ENCODE measurements around the gene PHYKPL. TPM values are rescaled to one million over a fixed set of nuclear protein-coding genes. Genes with fewer than 3 reads are reported as not detected.
"Not testable (repeated sequence)": the region's sequence is repeated elsewhere in the genome, so short reads cannot be mapped to it uniquely, and the experiment has no call there.

The PHYKPL gene
- total RNA-seq, 2 experiments from 2014 or later, result 106 to 112 TPM

- no peak for DNase-seq
- H3K27ac Mint-ChIP-seq, result no peak overlapping the region
- no peaks in the 10 kb centered on the region for H3K9me3 Mint-ChIP-seq
- no peak overlapping the region for H3K4me3 Mint-ChIP-seq
- no peaks in the 10 kb centered on the region for H3K27me3 Mint-ChIP-seq
- no peaks in the 10 kb centered on the region for H3K36me3 Mint-ChIP-seq (ENCODE audit: low read depth)
- ChIA-PET POLR2A (no interaction called here), CTCF (no interaction called here)
- H3K4me1 Mint-ChIP-seq, result peaks cover 3% of the 10 kb centered on the region
These were observed 24.1 kb upstream of the PHYKPL start for GRCh38 chr5:178256746-178257145.

GRCh38 chr5:178253632-178254031 lies 21.0 kb upstream of the PHYKPL start:
- H3K27ac Mint-ChIP-seq; CTCF ChIA-PET; H3K27me3 Mint-ChIP-seq; H3K4me3 Mint-ChIP-seq; H3K36me3 Mint-ChIP-seq (ENCODE audit: low read depth); POLR2A ChIA-PET; H3K9me3 Mint-ChIP-seq; DNase-seq: not testable (repeated sequence)
- peaks cover 14% of the 10 kb centered on the region for H3K4me1 Mint-ChIP-seq

GRCh38 chr5:178252258-178252657 lies 19.7 kb upstream of the PHYKPL start:
- Mint-ChIP-seq H3K4me3 (no peak overlapping the region), H3K27me3 (no peaks in the 10 kb centered on the region), H3K4me1 (peaks cover 21% of the 10 kb centered on the region), H3K9me3 (no peaks in the 10 kb centered on the region), H3K27ac (no peak overlapping the region), H3K36me3 (ENCODE audit: low read depth) (no peaks in the 10 kb centered on the region)
- ChIA-PET CTCF (interaction anchor here (0.7 to 1.1 kb wide), 3 partner anchors 18 to 31 kb away, joined by 3 read pairs; no protein-coding TSS in a partner anchor), POLR2A (no interaction called here)
- DNase-seq, result no peak

- CTCF ChIA-PET, result interaction anchor here (0.7 to 2.0 kb wide), 2 partner anchors 15 to 31 kb away, joined by 3 to 11 read pairs; no protein-coding TSS in a partner anchor
- H3K27ac Mint-ChIP-seq, result no peak overlapping the region
- POLR2A ChIA-PET, result interaction anchor here (1.7 kb wide), 1 partner anchor 9 kb away, joined by 5 read pairs; no protein-coding TSS in a partner anchor
- H3K4me1 Mint-ChIP-seq, result peaks cover 21% of the 10 kb centered on the region
- no peaks in the 10 kb centered on the region for H3K27me3 Mint-ChIP-seq
- H3K4me3 Mint-ChIP-seq, result no peak overlapping the region
- H3K9me3 Mint-ChIP-seq, result no peaks in the 10 kb centered on the region
- H3K36me3 Mint-ChIP-seq (ENCODE audit: low read depth), result no peaks in the 10 kb centered on the region
- no peak for DNase-seq
These were observed 17.7 kb upstream of the PHYKPL start for GRCh38 chr5:178250263-178250662.

- peak; percentile 65 for DNase-seq
- POLR2A ChIA-PET, result interaction anchor here (0.7 to 1.7 kb wide), 4 partner anchors 9 to 16 kb away, joined by 4 to 9 read pairs (median 6); partner anchors contain the start of gene PHYKPL
- Mint-ChIP-seq H3K4me1 (peaks cover 21% of the 10 kb centered on the region), H3K36me3 (ENCODE audit: low read depth) (no peaks in the 10 kb centered on the region), H3K9me3 (no peaks in the 10 kb centered on the region), H3K4me3 (peak overlapping the region; percentile 16), H3K27ac (peak overlapping the region; percentile 75), H3K27me3 (no peaks in the 10 kb centered on the region)
- CTCF ChIA-PET, result interaction anchor here (0.9 kb wide), 1 partner anchor 14 kb away, joined by 4 read pairs; no protein-coding TSS in a partner anchor
These were observed 16.8 kb upstream of the PHYKPL start for GRCh38 chr5:178249191-178249989.

- no peaks in the 10 kb centered on the region for H3K9me3 Mint-ChIP-seq
- ChIA-PET POLR2A (interaction anchor here (0.7 to 1.7 kb wide), 4 partner anchors 8 to 16 kb away, joined by 4 to 9 read pairs (median 6); partner anchors contain the start of gene PHYKPL), CTCF (interaction anchor here (0.9 kb wide), 1 partner anchor 14 kb away, joined by 4 read pairs; no protein-coding TSS in a partner anchor)
- H3K4me3 Mint-ChIP-seq, result no peak overlapping the region
- DNase-seq, result no peak
- no peaks in the 10 kb centered on the region for H3K36me3 Mint-ChIP-seq (ENCODE audit: low read depth)
- peaks cover 21% of the 10 kb centered on the region for H3K4me1 Mint-ChIP-seq
- no peak overlapping the region for H3K27ac Mint-ChIP-seq
- no peaks in the 10 kb centered on the region for H3K27me3 Mint-ChIP-seq
These were observed 16.1 kb upstream of the PHYKPL start for GRCh38 chr5:178248750-178249149.

- H3K4me3 Mint-ChIP-seq, result no peak overlapping the region
- H3K9me3 Mint-ChIP-seq, result no peaks in the 10 kb centered on the region
- no peak overlapping the region for H3K27ac Mint-ChIP-seq
- H3K27me3 Mint-ChIP-seq, result no peaks in the 10 kb centered on the region
- DNase-seq, result no peak
- ChIA-PET CTCF (interaction anchor here (0.7 to 1.1 kb wide), 3 partner anchors 10 to 13 kb away, joined by 4 read pairs; no protein-coding TSS in a partner anchor), POLR2A (interaction anchor here (1.1 to 1.7 kb wide), 2 partner anchors 15 to 43 kb away, joined by 3 to 4 read pairs; partner anchors contain the start of genes HNRNPAB and PHYKPL)
- peaks cover 21% of the 10 kb centered on the region for H3K4me1 Mint-ChIP-seq
- no peaks in the 10 kb centered on the region for H3K36me3 Mint-ChIP-seq (ENCODE audit: low read depth)
These were observed 15.2 kb upstream of the PHYKPL start for GRCh38 chr5:178247481-178248456.

GRCh38 chr5:178246624-178247279 lies 14.2 kb upstream of the PHYKPL start:
- no peak overlapping the region for H3K27ac Mint-ChIP-seq
- H3K4me1 Mint-ChIP-seq, result peaks cover 28% of the 10 kb centered on the region
- no peak overlapping the region for H3K4me3 Mint-ChIP-seq
- CTCF ChIA-PET, result no interaction called here
- POLR2A ChIA-PET, result no interaction called here
- no peaks in the 10 kb centered on the region for H3K36me3 Mint-ChIP-seq (ENCODE audit: low read depth)
- H3K9me3 Mint-ChIP-seq, result no peaks in the 10 kb centered on the region
- H3K27me3 Mint-ChIP-seq, result no peaks in the 10 kb centered on the region
- DNase-seq, result no peak

- H3K27ac Mint-ChIP-seq, result no peak overlapping the region
- DNase-seq, result no peak
- ChIA-PET POLR2A (no interaction called here), CTCF (no interaction called here)
- no peaks in the 10 kb centered on the region for H3K27me3 Mint-ChIP-seq
- no peaks in the 10 kb centered on the region for H3K36me3 Mint-ChIP-seq (ENCODE audit: low read depth)
- H3K4me3 Mint-ChIP-seq, result no peak overlapping the region
- H3K4me1 Mint-ChIP-seq, result peaks cover 39% of the 10 kb centered on the region
- H3K9me3 Mint-ChIP-seq, result no peaks in the 10 kb centered on the region
These were observed 12.8 kb upstream of the PHYKPL start for GRCh38 chr5:178245389-178245788.

- POLR2A ChIA-PET, result no interaction called here
- CTCF ChIA-PET, result no interaction called here
- no peaks in the 10 kb centered on the region for H3K36me3 Mint-ChIP-seq (ENCODE audit: low read depth)
- no peaks in the 10 kb centered on the region for H3K27me3 Mint-ChIP-seq
- H3K4me3 Mint-ChIP-seq, result no peak overlapping the region
- H3K9me3 Mint-ChIP-seq, result no peaks in the 10 kb centered on the region
- peaks cover 38% of the 10 kb centered on the region for H3K4me1 Mint-ChIP-seq
- DNase-seq, result no peak
- no peak overlapping the region for H3K27ac Mint-ChIP-seq
These were observed 12.0 kb upstream of the PHYKPL start for GRCh38 chr5:178244576-178244975.

- no peaks in the 10 kb centered on the region for H3K9me3 Mint-ChIP-seq
- peaks cover 44% of the 10 kb centered on the region for H3K4me1 Mint-ChIP-seq
- no peak overlapping the region for H3K4me3 Mint-ChIP-seq
- ChIA-PET CTCF (no interaction called here), POLR2A (no interaction called here)
- no peaks in the 10 kb centered on the region for H3K36me3 Mint-ChIP-seq (ENCODE audit: low read depth)
- no peaks in the 10 kb centered on the region for H3K27me3 Mint-ChIP-seq
- no peak for DNase-seq
- peak overlapping the region; percentile 53 for H3K27ac Mint-ChIP-seq
These were observed 9.8 kb upstream of the PHYKPL start for GRCh38 chr5:178242416-178242815.

- Mint-ChIP-seq H3K27ac (peak overlapping the region; percentile 86), H3K4me1 (peaks cover 50% of the 10 kb centered on the region)
- CTCF ChIA-PET, result interaction anchor here (0.8 kb wide), 1 partner anchor 546 kb away, joined by 3 read pairs; no protein-coding TSS in a partner anchor
These were observed 9.2 kb upstream of the PHYKPL start for GRCh38 chr5:178241688-178242231.

More at GRCh38 chr5:178241688-178242231, 9.2 kb upstream of the PHYKPL start:
- Mint-ChIP-seq H3K4me3 (peak overlapping the region; percentile 26), H3K36me3 (ENCODE audit: low read depth) (no peaks in the 10 kb centered on the region), H3K27me3 (no peaks in the 10 kb centered on the region), H3K9me3 (no peaks in the 10 kb centered on the region)
- POLR2A ChIA-PET, result interaction anchor here (1.5 to 1.8 kb wide), 2 partner anchors 9 to 37 kb away, joined by 5 read pairs; partner anchors contain the start of gene HNRNPAB
- no peak for DNase-seq

Data from activated CD4-positive, alpha-beta memory T cell treated with anti-CD3 and anti-CD28 coated beads, Interleukin-2, amount 10 ng/mL, durations not matched to agents 7 days and 5 days (primary cell).